ENCODE results near the gene VGLL4. TPM values are rescaled to one million over a fixed set of nuclear protein-coding genes. Genes with fewer than 3 reads are reported as not detected.
A peak's percentile ranks its signal among the peaks of the same experiment; 100 is the strongest.

Gene VGLL4
- total and polyA plus RNA-seq, 5 donors: 40.9 to 66.9 (median 53.2) TPM

GRCh38 chr3:11556851-11557644, 86.7 kb downstream of the VGLL4 start:
- H3K27ac ChIP-seq (ENCODE audit: low read length): no peak overlapping the region
- ATAC-seq (peak in 1 of 2 donors; percentile 8), DNase-seq (peak; percentile 65 to 85 (median 71))
- H3K4me3 ChIP-seq (ENCODE audit: low read length): no peak overlapping the region
- H3K9me3 ChIP-seq (ENCODE audit: control insufficient read depth, low read length): no peaks in the 10 kb centered on the region
- no peaks in the 10 kb centered on the region for H3K27me3 ChIP-seq (ENCODE audit: control insufficient read depth, insufficient read depth)
- WGBS: 45% methylated on average over 16 of the region's 16 CpGs
- peaks cover 39% of the 10 kb centered on the region for H3K4me1 ChIP-seq (ENCODE audit: control insufficient read depth, insufficient read depth, low read length)
- intact Hi-C loops (cut with DNase I): no loop called here

- H3K27me3 ChIP-seq (ENCODE audit: control insufficient read depth, insufficient read depth): no peaks in the 10 kb centered on the region
- H3K4me3 ChIP-seq (ENCODE audit: low read length): no peak overlapping the region
- no peaks in the 10 kb centered on the region for H3K9me3 ChIP-seq (ENCODE audit: control insufficient read depth, low read length)
- intact Hi-C loops (cut with DNase I): no loop called here
- DNase-seq (peak in 1 of 3 donors; percentile 73), ATAC-seq (no peak)
- H3K27ac ChIP-seq (ENCODE audit: low read length): no peak overlapping the region
- 75% methylated on average over 23 of the region's 23 CpGs for whole genome bisulfite sequencing
- H3K4me1 ChIP-seq (ENCODE audit: control insufficient read depth, insufficient read depth, low read length): peaks cover 36% of the 10 kb centered on the region
Observed at GRCh38 chr3:11555881-11556633, 87.7 kb downstream of the VGLL4 start.

- intact Hi-C loops (cut with DNase I): no loop called here
- Histone ChIP-seq H3K4me1 (ENCODE audit: control insufficient read depth, insufficient read depth, low read length) (peaks cover 29% of the 10 kb centered on the region), H3K27ac (ENCODE audit: low read length) (no peak overlapping the region), H3K27me3 (ENCODE audit: control insufficient read depth, insufficient read depth) (no peaks in the 10 kb centered on the region), H3K4me3 (ENCODE audit: low read length) (no peak overlapping the region), H3K9me3 (ENCODE audit: control insufficient read depth, low read length) (no peaks in the 10 kb centered on the region)
- 84% methylated on average over 13 of the region's 13 CpGs for WGBS
- ATAC-seq (peak; percentile 4 to 10), DNase-seq (peak in 2 of 3 donors; percentile 62 to 73)
Observed at GRCh38 chr3:11555211-11555782, 88.4 kb downstream of the VGLL4 start.

- no peak for ATAC-seq
- no peak overlapping the region for H3K4me3 ChIP-seq (ENCODE audit: low read length)
- no peaks in the 10 kb centered on the region for H3K27me3 ChIP-seq (ENCODE audit: control insufficient read depth, insufficient read depth)
- no peak overlapping the region for H3K27ac ChIP-seq (ENCODE audit: low read length)
- WGBS: 89% methylated on average over 12 of the region's 12 CpGs
- H3K4me1 ChIP-seq (ENCODE audit: control insufficient read depth, insufficient read depth, low read length): peaks cover 24% of the 10 kb centered on the region
- intact Hi-C loops (cut with DNase I): no loop called here
- H3K9me3 ChIP-seq (ENCODE audit: control insufficient read depth, low read length): no peaks in the 10 kb centered on the region
- peak in 1 of 3 donors; percentile 54 for DNase-seq
Observed at GRCh38 chr3:11554666-11555065, 89.0 kb downstream of the VGLL4 start.

GRCh38 chr3:11554236-11554610, 89.5 kb downstream of the VGLL4 start:
- no peak for ATAC-seq
- Histone ChIP-seq H3K4me1 (ENCODE audit: control insufficient read depth, insufficient read depth, low read length) (peaks cover 21% of the 10 kb centered on the region), H3K4me3 (ENCODE audit: low read length) (no peak overlapping the region), H3K27me3 (ENCODE audit: control insufficient read depth, insufficient read depth) (no peaks in the 10 kb centered on the region), H3K9me3 (ENCODE audit: control insufficient read depth, low read length) (no peaks in the 10 kb centered on the region), H3K27ac (ENCODE audit: low read length) (peak overlapping the region; percentile 54)
- peak in 1 of 3 donors; percentile 60 for DNase-seq
- intact Hi-C loops (cut with DNase I): no loop called here
- WGBS: 86% methylated on average over 3 of the region's 3 CpGs

GRCh38 chr3:11553436-11554235, 90.1 kb downstream of the VGLL4 start:
- intact Hi-C loops (cut with DNase I): no loop called here
- DNase-seq (peak; percentile 76 to 88 (median 84)), ATAC-seq (peak; percentile 52 to 80)
- no peak overlapping the region for H3K4me3 ChIP-seq (ENCODE audit: low read length)
- 47% methylated on average over 17 of the region's 17 CpGs for WGBS
- H3K4me1 ChIP-seq (ENCODE audit: control insufficient read depth, insufficient read depth, low read length): peaks cover 22% of the 10 kb centered on the region
- no peaks in the 10 kb centered on the region for H3K27me3 ChIP-seq (ENCODE audit: control insufficient read depth, insufficient read depth)
- peak overlapping the region; percentile 68 for H3K27ac ChIP-seq (ENCODE audit: low read length)
- H3K9me3 ChIP-seq (ENCODE audit: control insufficient read depth, low read length): no peaks in the 10 kb centered on the region

GRCh38 chr3:11552289-11553264, 91.1 kb downstream of the VGLL4 start:
- peak overlapping the region; percentile 68 for H3K27ac ChIP-seq (ENCODE audit: low read length)
- intact Hi-C loops (cut with DNase I): no loop called here
- no peak overlapping the region for H3K4me3 ChIP-seq (ENCODE audit: low read length)
- DNase-seq (peak in 1 of 3 donors; percentile 62), ATAC-seq (no peak)
- 92% methylated on average over 16 of the region's 16 CpGs for WGBS
- no peaks in the 10 kb centered on the region for H3K9me3 ChIP-seq (ENCODE audit: control insufficient read depth, low read length)
- H3K4me1 ChIP-seq (ENCODE audit: control insufficient read depth, insufficient read depth, low read length): peaks cover 21% of the 10 kb centered on the region
- no peaks in the 10 kb centered on the region for H3K27me3 ChIP-seq (ENCODE audit: control insufficient read depth, insufficient read depth)

GRCh38 chr3:11551036-11551435, 92.7 kb downstream of the VGLL4 start:
- Histone ChIP-seq H3K27ac (ENCODE audit: low read length) (no peak overlapping the region), H3K4me3 (ENCODE audit: low read length) (no peak overlapping the region), H3K9me3 (ENCODE audit: control insufficient read depth, low read length) (no peaks in the 10 kb centered on the region), H3K4me1 (ENCODE audit: control insufficient read depth, insufficient read depth, low read length) (peaks cover 18% of the 10 kb centered on the region), H3K27me3 (ENCODE audit: control insufficient read depth, insufficient read depth) (no peaks in the 10 kb centered on the region)
- peak; percentile 14 to 52 for ATAC-seq
- intact Hi-C loops (cut with DNase I): no loop called here
- WGBS: 67% methylated on average over 17 of the region's 17 CpGs
- peak; percentile 68 to 82 (median 73) for DNase-seq

GRCh38 chr3:11549580-11550140, 94.1 kb downstream of the VGLL4 start:
- Histone ChIP-seq H3K9me3 (ENCODE audit: control insufficient read depth, low read length) (no peaks in the 10 kb centered on the region), H3K4me1 (ENCODE audit: control insufficient read depth, insufficient read depth, low read length) (peaks cover 17% of the 10 kb centered on the region), H3K27me3 (ENCODE audit: control insufficient read depth, insufficient read depth) (no peaks in the 10 kb centered on the region), H3K4me3 (ENCODE audit: low read length) (no peak overlapping the region), H3K27ac (ENCODE audit: low read length) (peak overlapping the region; percentile 37)
- WGBS: 76% methylated on average over 9 of the region's 9 CpGs
- no peak for ATAC-seq
- intact Hi-C loops (cut with DNase I): no loop called here
- DNase-seq: no peak
